OCI-LY1 (cell line): Measurements from ENCODE around the gene NPR2.

Experiments
- H2AFZ ChIP-seq: fragments of 200-600 bp; sonication (generic), shearing (Covaris generic); 2 replicates; pipeline ENCODE4 v1.6.0; 2014; ENCODE audit warnings: antibody characterized with exemption, mild to moderate bottlenecking, low read length
- H3F3A ChIP-seq: fragments of 200-600 bp; sonication (generic), shearing (Covaris generic); 2 replicates; pipeline ENCODE4 v1.6.0; 2014; ENCODE audit warnings: mild to moderate bottlenecking, antibody characterized with exemption, low read length, moderate library complexity; ENCODE audit not compliant: insufficient read depth
- H3K27ac ChIP-seq: fragments of 200-600 bp; sonication (generic); 2 replicates; pipeline ENCODE4 v1.5.1; 2014; ENCODE audit warnings: low read length, mixed run types, mild to moderate bottlenecking, low read depth; ENCODE audit not compliant: poor library complexity, severe bottlenecking
- H3K27me3 ChIP-seq: fragments of 200-600 bp; sonication (generic); 2 replicates; pipeline ENCODE4 v1.6.0; 2014; ENCODE audit warnings: antibody characterized with exemption, mild to moderate bottlenecking, low read length, moderate library complexity; ENCODE audit not compliant: insufficient read depth
- H3K36me3 ChIP-seq: fragments of 200-600 bp; sonication (generic); 2 replicates; pipeline ENCODE4 v1.6.1; 2014; ENCODE audit warnings: mild to moderate bottlenecking, antibody characterized with exemption, low read length, moderate library complexity, mixed read lengths; ENCODE audit not compliant: insufficient read depth
- H3K4me1 ChIP-seq: fragments of 200-600 bp; sonication (generic); 2 replicates; pipeline ENCODE4 v1.5.1; 2014; ENCODE audit warnings: mild to moderate bottlenecking, low read length, moderate library complexity; ENCODE audit not compliant: insufficient read depth, severe bottlenecking
- H3K4me2 ChIP-seq: fragments of 200-600 bp; sonication (generic), shearing (Covaris generic); 2 replicates; pipeline ENCODE4 v1.6.1; 2014; ENCODE audit warnings: low read length
- H3K4me3 ChIP-seq: fragments of 200-600 bp; sonication (generic); 2 replicates; pipeline ENCODE4 v1.5.1; 2014; ENCODE audit warnings: low read length, low read depth, mild to moderate bottlenecking, mixed read lengths; ENCODE audit not compliant: poor library complexity, severe bottlenecking
- H3K79me2 ChIP-seq: fragments of 200-600 bp; shearing (Covaris generic); 2 replicates; pipeline ENCODE4 v1.6.1; 2016; ENCODE audit warnings: mixed run types, low read length, mixed read lengths; ENCODE audit not compliant: insufficient read depth
- H3K9ac ChIP-seq: fragments of 200-600 bp; sonication (generic), shearing (Covaris generic); 2 replicates; pipeline ENCODE4 v1.6.1; 2014; ENCODE audit warnings: mild to moderate bottlenecking, low read length, mixed read lengths
- H3K9me2 ChIP-seq: fragments of 200-600 bp; sonication (generic), shearing (Covaris generic); 2 replicates; pipeline ENCODE4 v1.6.1; 2014; ENCODE audit warnings: low read depth, mild to moderate bottlenecking, low read length, mixed read lengths
- H3K9me3 ChIP-seq: fragments of 200-600 bp; shearing (Covaris generic); 2 replicates; pipeline ENCODE4 v1.6.1; 2014; ENCODE audit warnings: low read length, mixed read lengths
- H4K20me1 ChIP-seq: fragments of 200-600 bp; sonication (generic), shearing (Covaris generic); 2 replicates; pipeline ENCODE4 v1.6.0; 2016; ENCODE audit warnings: mild to moderate bottlenecking, low read length; ENCODE audit not compliant: insufficient read depth
- CTCF ChIP-seq: fragments of 200-600 bp; sonication (generic), shearing (Covaris generic); IDR thresholded peaks from 2 replicates; pipeline ENCODE4 v1.5.1; 2017; ENCODE audit warnings: mild to moderate bottlenecking, antibody characterized with exemption, low read length, moderate library complexity, mixed read lengths
- EZH2 ChIP-seq: fragments of 200-600 bp; sonication (generic), shearing (Covaris generic); IDR thresholded peaks from 2 replicates; pipeline ENCODE4 v1.8.0; 2017; ENCODE audit warnings: borderline replicate concordance, mixed run types, mild to moderate bottlenecking, antibody characterized with exemption, low read length, moderate library complexity, mixed read lengths

Gene NPR2

GRCh38 chr9:35771943-35772342, 19.4 kb upstream of the NPR2 start:
- H3K79me2 ChIP-seq = no peaks in the 10 kb centered on the region
- H3F3A ChIP-seq = no peaks in the 10 kb centered on the region
- no peaks in the 10 kb centered on the region for H3K36me3 ChIP-seq
- H3K4me1 ChIP-seq = peaks cover 40% of the 10 kb centered on the region
- no peaks in the 10 kb centered on the region for H3K9me2 ChIP-seq
- H3K4me3 ChIP-seq = no peak overlapping the region
- H3K4me2 ChIP-seq = no peak overlapping the region
- no peak overlapping the region for H3K27ac ChIP-seq
- no peak overlapping the region for H3K9ac ChIP-seq
- no peak for TF ChIP-seq CTCF
- no peak for TF ChIP-seq EZH2
- no peak overlapping the region for H2AFZ ChIP-seq
- H3K27me3 ChIP-seq = no peaks in the 10 kb centered on the region
- H3K9me3 ChIP-seq = no peaks in the 10 kb centered on the region
- H4K20me1 ChIP-seq = no peaks in the 10 kb centered on the region

- H3K9ac ChIP-seq = peak overlapping the region; percentile 35; the same call in 1 of the 2 replicates
- H2AFZ ChIP-seq = no peak overlapping the region
- no peaks in the 10 kb centered on the region for H3K9me3 ChIP-seq
- peaks cover 40% of the 10 kb centered on the region for H3K4me1 ChIP-seq
- no peaks in the 10 kb centered on the region for H3K36me3 ChIP-seq
- no peaks in the 10 kb centered on the region for H4K20me1 ChIP-seq
- peak overlapping the region; percentile 88 for H3K27ac ChIP-seq
- peak overlapping the region; percentile 51 for H3K4me2 ChIP-seq
- H3K4me3 ChIP-seq = peak overlapping the region; percentile 20
- H3K27me3 ChIP-seq = no peaks in the 10 kb centered on the region
- TF ChIP-seq CTCF (no peak), EZH2 (no peak)
- no peaks in the 10 kb centered on the region for H3K79me2 ChIP-seq
- no peaks in the 10 kb centered on the region for H3K9me2 ChIP-seq
- no peaks in the 10 kb centered on the region for H3F3A ChIP-seq
Measured at GRCh38 chr9:35774907-35775635, 16.3 kb upstream of the NPR2 start.

GRCh38 chr9:35776018-35776417, 15.4 kb upstream of the NPR2 start:
- Histone ChIP-seq H2AFZ (no peak overlapping the region), H3K4me2 (peak overlapping the region; percentile 51), H3K9ac (peak overlapping the region; percentile 35; the same call in 1 of the 2 replicates), H3K79me2 (no peaks in the 10 kb centered on the region), H3F3A (no peaks in the 10 kb centered on the region), H3K4me1 (peaks cover 34% of the 10 kb centered on the region), H3K27ac (peak overlapping the region; percentile 88), H4K20me1 (no peaks in the 10 kb centered on the region), H3K9me3 (no peaks in the 10 kb centered on the region), H3K36me3 (no peaks in the 10 kb centered on the region), H3K4me3 (peak overlapping the region; percentile 20), H3K27me3 (no peaks in the 10 kb centered on the region), H3K9me2 (no peaks in the 10 kb centered on the region)
- no peak for TF ChIP-seq CTCF
- no peak for TF ChIP-seq EZH2
